ENCODE measurements around the gene G6PC2. TPM values are rescaled to one million over a fixed set of nuclear protein-coding genes. Genes with fewer than 3 reads are reported as not detected.

The G6PC2 gene
- total and polyA plus RNA-seq, 4 donors, result not detected

DNA sequence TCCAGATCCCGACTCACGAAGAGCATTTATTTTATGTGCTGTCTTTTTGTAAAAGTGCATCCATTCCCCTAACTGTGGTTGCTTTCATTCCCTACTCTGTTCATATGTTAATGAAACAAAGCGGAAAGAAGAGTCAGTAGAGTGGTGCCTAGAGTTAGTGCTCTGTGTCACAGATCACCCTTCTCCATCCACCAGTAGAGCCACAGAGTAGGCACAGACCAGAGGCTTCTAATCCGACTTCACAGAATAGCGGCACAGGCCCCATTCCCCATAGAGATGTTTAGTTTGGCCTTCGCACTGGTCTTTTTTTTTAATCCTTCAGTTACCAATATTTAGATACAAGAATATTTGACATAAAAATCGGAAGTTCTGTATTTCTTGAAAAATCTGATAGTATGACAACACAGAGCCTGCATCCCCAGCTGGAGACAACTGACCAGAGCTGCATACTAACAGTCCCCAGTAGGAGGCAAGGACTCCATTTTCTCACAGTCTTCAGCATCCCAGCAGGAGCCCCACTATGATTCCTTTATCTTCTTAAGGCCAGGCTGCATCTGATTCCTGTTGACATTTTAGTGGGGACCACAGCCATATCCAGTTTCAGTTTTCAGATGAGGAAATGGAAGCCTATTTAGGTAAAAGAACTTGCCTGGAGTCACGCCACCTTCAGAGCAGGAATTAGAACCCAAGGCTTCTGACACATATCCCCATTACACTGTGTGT is 7.0 kb downstream of the G6PC2 start:
- H3K36me3 ChIP-seq (ENCODE audit: control insufficient read depth in 4 of 4, insufficient read depth in 3 of 4, low read depth in 1 of 4, low read length in 3 of 4), result no peaks in the 10 kb centered on the region
- no peak overlapping the region for H3K27ac ChIP-seq (ENCODE audit: low read depth in 1 of 2, low read length in 2 of 2)
- peaks cover 0 to 2% (median 0%) of the 10 kb centered on the region in 4 donors for H3K27me3 ChIP-seq (ENCODE audit: control insufficient read depth in 4 of 4, insufficient read depth in 4 of 4, low read length in 3 of 4)
- no peak for DNase-seq (ENCODE audit: low spot score)
- H3K9me3 ChIP-seq (ENCODE audit: control insufficient read depth in 4 of 4, low read length in 3 of 4), result no peaks in the 10 kb centered on the region
- peaks cover 2 to 5% (median 4%) of the 10 kb centered on the region in 4 donors for H3K4me1 ChIP-seq (ENCODE audit: control insufficient read depth in 4 of 4, insufficient read depth in 4 of 4, low read length in 3 of 4)
- no peak overlapping the region for H3K4me3 ChIP-seq (ENCODE audit: low read depth in 1 of 3, low read length in 3 of 3)
- TF ChIP-seq, protein P1, sequence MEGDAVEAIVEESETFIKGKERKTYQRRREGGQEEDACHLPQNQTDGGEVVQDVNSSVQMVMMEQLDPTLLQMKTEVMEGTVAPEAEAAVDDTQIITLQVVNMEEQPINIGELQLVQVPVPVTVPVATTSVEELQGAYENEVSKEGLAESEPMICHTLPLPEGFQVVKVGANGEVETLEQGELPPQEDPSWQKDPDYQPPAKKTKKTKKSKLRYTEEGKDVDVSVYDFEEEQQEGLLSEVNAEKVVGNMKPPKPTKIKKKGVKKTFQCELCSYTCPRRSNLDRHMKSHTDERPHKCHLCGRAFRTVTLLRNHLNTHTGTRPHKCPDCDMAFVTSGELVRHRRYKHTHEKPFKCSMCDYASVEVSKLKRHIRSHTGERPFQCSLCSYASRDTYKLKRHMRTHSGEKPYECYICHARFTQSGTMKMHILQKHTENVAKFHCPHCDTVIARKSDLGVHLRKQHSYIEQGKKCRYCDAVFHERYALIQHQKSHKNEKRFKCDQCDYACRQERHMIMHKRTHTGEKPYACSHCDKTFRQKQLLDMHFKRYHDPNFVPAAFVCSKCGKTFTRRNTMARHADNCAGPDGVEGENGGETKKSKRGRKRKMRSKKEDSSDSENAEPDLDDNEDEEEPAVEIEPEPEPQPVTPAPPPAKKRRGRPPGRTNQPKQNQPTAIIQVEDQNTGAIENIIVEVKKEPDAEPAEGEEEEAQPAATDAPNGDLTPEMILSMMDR (IDR thresholded peaks at IDR 0.05; ENCODE audit: low read depth, low read length, missing input control), result no peak
- TF ChIP-seq NR2F2 (IDR thresholded peaks at IDR 0.05), result no peak
- TF ChIP-seq HNF4A (conservative IDR thresholded peaks at IDR 0.05), result no peak
- TF ChIP-seq, protein P2, sequence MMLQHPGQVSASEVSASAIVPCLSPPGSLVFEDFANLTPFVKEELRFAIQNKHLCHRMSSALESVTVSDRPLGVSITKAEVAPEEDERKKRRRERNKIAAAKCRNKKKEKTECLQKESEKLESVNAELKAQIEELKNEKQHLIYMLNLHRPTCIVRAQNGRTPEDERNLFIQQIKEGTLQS (IDR thresholded peaks at IDR 0.05), result no peak
- TF ChIP-seq GABPA (IDR thresholded peaks at IDR 0.05 in 1 of 2, conservative IDR thresholded peaks at IDR 0.05 in 1 of 2), result no peak
- no peak for TF ChIP-seq SP1 (IDR thresholded peaks at IDR 0.05)
- no peak for TF ChIP-seq FOXA1 (IDR thresholded peaks at IDR 0.05)
- TF ChIP-seq, protein P3, sequence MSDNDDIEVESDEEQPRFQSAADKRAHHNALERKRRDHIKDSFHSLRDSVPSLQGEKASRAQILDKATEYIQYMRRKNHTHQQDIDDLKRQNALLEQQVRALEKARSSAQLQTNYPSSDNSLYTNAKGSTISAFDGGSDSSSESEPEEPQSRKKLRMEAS (IDR thresholded peaks at IDR 0.05), result no peak
- no peak for TF ChIP-seq JUND (IDR thresholded peaks at IDR 0.05)
- TF ChIP-seq FOXA2 (IDR thresholded peaks at IDR 0.05), result no peak
- no peak for TF ChIP-seq YY1 (IDR thresholded peaks at IDR 0.05)
- TF ChIP-seq, protein P4, sequence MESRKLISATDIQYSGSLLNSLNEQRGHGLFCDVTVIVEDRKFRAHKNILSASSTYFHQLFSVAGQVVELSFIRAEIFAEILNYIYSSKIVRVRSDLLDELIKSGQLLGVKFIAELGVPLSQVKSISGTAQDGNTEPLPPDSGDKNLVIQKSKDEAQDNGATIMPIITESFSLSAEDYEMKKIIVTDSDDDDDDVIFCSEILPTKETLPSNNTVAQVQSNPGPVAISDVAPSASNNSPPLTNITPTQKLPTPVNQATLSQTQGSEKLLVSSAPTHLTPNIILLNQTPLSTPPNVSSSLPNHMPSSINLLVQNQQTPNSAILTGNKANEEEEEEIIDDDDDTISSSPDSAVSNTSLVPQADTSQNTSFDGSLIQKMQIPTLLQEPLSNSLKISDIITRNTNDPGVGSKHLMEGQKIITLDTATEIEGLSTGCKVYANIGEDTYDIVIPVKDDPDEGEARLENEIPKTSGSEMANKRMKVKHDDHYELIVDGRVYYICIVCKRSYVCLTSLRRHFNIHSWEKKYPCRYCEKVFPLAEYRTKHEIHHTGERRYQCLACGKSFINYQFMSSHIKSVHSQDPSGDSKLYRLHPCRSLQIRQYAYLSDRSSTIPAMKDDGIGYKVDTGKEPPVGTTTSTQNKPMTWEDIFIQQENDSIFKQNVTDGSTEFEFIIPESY (IDR thresholded peaks at IDR 0.05), result no peak
- TF ChIP-seq, protein P5, sequence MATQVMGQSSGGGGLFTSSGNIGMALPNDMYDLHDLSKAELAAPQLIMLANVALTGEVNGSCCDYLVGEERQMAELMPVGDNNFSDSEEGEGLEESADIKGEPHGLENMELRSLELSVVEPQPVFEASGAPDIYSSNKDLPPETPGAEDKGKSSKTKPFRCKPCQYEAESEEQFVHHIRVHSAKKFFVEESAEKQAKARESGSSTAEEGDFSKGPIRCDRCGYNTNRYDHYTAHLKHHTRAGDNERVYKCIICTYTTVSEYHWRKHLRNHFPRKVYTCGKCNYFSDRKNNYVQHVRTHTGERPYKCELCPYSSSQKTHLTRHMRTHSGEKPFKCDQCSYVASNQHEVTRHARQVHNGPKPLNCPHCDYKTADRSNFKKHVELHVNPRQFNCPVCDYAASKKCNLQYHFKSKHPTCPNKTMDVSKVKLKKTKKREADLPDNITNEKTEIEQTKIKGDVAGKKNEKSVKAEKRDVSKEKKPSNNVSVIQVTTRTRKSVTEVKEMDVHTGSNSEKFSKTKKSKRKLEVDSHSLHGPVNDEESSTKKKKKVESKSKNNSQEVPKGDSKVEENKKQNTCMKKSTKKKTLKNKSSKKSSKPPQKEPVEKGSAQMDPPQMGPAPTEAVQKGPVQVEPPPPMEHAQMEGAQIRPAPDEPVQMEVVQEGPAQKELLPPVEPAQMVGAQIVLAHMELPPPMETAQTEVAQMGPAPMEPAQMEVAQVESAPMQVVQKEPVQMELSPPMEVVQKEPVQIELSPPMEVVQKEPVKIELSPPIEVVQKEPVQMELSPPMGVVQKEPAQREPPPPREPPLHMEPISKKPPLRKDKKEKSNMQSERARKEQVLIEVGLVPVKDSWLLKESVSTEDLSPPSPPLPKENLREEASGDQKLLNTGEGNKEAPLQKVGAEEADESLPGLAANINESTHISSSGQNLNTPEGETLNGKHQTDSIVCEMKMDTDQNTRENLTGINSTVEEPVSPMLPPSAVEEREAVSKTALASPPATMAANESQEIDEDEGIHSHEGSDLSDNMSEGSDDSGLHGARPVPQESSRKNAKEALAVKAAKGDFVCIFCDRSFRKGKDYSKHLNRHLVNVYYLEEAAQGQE (IDR thresholded peaks at IDR 0.05), result no peak
- no peak for TF ChIP-seq EGR1 (IDR thresholded peaks at IDR 0.05; ENCODE audit: low read depth in 2 of 2)
- no peak for TF ChIP-seq TAF1 (conservative IDR thresholded peaks at IDR 0.05)
- TF ChIP-seq RAD21 (IDR thresholded peaks at IDR 0.05), result no peak
- TF ChIP-seq RXRA (IDR thresholded peaks at IDR 0.05), result no peak
- no peak for TF ChIP-seq HNF4G (IDR thresholded peaks at IDR 0.05)
- no peak overlapping the region for H3K9ac ChIP-seq (ENCODE audit: low read depth in 1 of 2, low read length in 2 of 2)
- 92% methylated on average over 8 of the region's 8 CpGs for WGBS

Data from liver (tissue), 9 donors.